Epithelial cell of proximal tubule (primary cell): ENCODE measurements around the gene ZFC3H1. TPM values are rescaled to one million over a fixed set of nuclear protein-coding genes. Genes with fewer than 3 reads are reported as not detected.

ENCODE experiments used
- DNase-seq: peaks from one replicate; pipeline ENCODE4 v3.0.0-alpha.2; 2011; ENCODE audit warnings: low read depth
- H3K4me3 ChIP-seq: 2 replicates; pipeline ENCODE4 v1.5.1; 2011; ENCODE audit warnings: low read depth, mild to moderate bottlenecking, low read length
- CTCF ChIP-seq: conservative IDR thresholded peaks from 2 replicates; pipeline ENCODE4 v1.5.1; 2012; ENCODE audit warnings: low read depth, mild to moderate bottlenecking, low read length
- total RNA-seq: library from RNA; depleted of rRNA; stranded (reverse); fragments of >200 nt; gene quantifications from 2 replicates; pipeline ENCODE4 v1.2.3, GENCODE V29; 2015

The ZFC3H1 gene
- total RNA-seq, 1 donor from 2014 or later, result 42.0 TPM

GRCh38 chr12:71649401-71649800, 14.2 kb downstream of the ZFC3H1 start:
- H3K4me3 ChIP-seq, result no peak overlapping the region
- no peak for TF ChIP-seq CTCF
- no peak for DNase-seq

GRCh38 chr12:71648537-71648936, 15.1 kb downstream of the ZFC3H1 start:
- TF ChIP-seq CTCF, result no peak
- H3K4me3 ChIP-seq, result no peak overlapping the region
- no peak for DNase-seq

- no peak overlapping the region for H3K4me3 ChIP-seq
- no peak for DNase-seq
- no peak for TF ChIP-seq CTCF
Observed at GRCh38 chr12:71646512-71646911, 17.1 kb downstream of the ZFC3H1 start.

GRCh38 chr12:71645268-71645667, 18.4 kb downstream of the ZFC3H1 start:
- no peak for TF ChIP-seq CTCF
- no peak for DNase-seq
- no peak overlapping the region for H3K4me3 ChIP-seq

- H3K4me3 ChIP-seq, result no peak overlapping the region
- TF ChIP-seq CTCF, result no peak
- DNase-seq, result no peak
Observed at GRCh38 chr12:71642264-71642663, 21.4 kb downstream of the ZFC3H1 start.

- no peak for TF ChIP-seq CTCF
- no peak overlapping the region for H3K4me3 ChIP-seq
- DNase-seq, result no peak
Observed at GRCh38 chr12:71641390-71641789, 22.3 kb downstream of the ZFC3H1 start.

- H3K4me3 ChIP-seq, result no peak overlapping the region
- no peak for TF ChIP-seq CTCF
- DNase-seq, result no peak
Observed at GRCh38 chr12:71640316-71640715, 23.3 kb downstream of the ZFC3H1 start.
